Esophagus muscularis mucosa (tissue), 4 donors: ENCODE measurements around the gene SKAP2. TPM values are rescaled to one million over a fixed set of nuclear protein-coding genes. Genes with fewer than 3 reads are reported as not detected.

Source experiments
- DNase-seq: peaks from one replicate; pipeline ENCODE4 v3.0.0-alpha.2; 2017; ENCODE audit errors: extremely low spot score
- H3K27ac ChIP-seq, 4 donors: fragments of 200-600 bp; sonication (generic); replicated peaks in 1 of 4; 1 replicate in 3 of 4; 2 replicates in 1 of 4; pipeline ENCODE4 v1.5.1; 2016 to 2019; ENCODE audit warnings: mild to moderate bottlenecking in 1 of 4
- H3K27me3 ChIP-seq, 4 donors: fragments of 200-600 bp; sonication (generic); one replicate each; pipeline versions ENCODE4 v1.5.1 to v1.6.0; 2016 to 2019
- H3K36me3 ChIP-seq, 4 donors: fragments of 200-600 bp; sonication (generic); one replicate each; pipeline ENCODE4 v1.5.1; 2016 to 2019
- H3K4me1 ChIP-seq, 4 donors: fragments of 200-600 bp; sonication (generic); one replicate each; pipeline ENCODE4 v1.5.1; 2016 to 2019
- H3K4me3 ChIP-seq, 4 donors: fragments of 200-600 bp; sonication (generic); 1 replicate in 2 of 4; 2 replicates in 2 of 4; pipeline ENCODE4 v1.5.1; 2016 to 2019; ENCODE audit warnings: mild to moderate bottlenecking in 4 of 4, moderate library complexity in 1 of 4
- H3K9me3 ChIP-seq, 4 donors: fragments of 200-600 bp; sonication (generic); 1 replicate in 3 of 4; 2 replicates in 1 of 4; pipeline ENCODE4 v1.5.1; 2016 to 2019
- CTCF ChIP-seq, 3 experiments: fragments of 200-600 bp in 2 of 3; fragments of 450-650 bp in 1 of 3; sonication (generic) in 2 of 3; IDR thresholded peaks; one replicate each; pipeline ENCODE4 v1.5.1; 2017 to 2019; ENCODE audit warnings: antibody characterized with exemption in 3 of 3, mild to moderate bottlenecking in 2 of 3, moderate library complexity in 1 of 3
- EP300 ChIP-seq: sonication (generic); formaldehyde crosslinking; IDR thresholded peaks from one replicate; pipeline ENCODE4 v1.6.1; 2017; ENCODE audit warnings: antibody characterized with exemption
- POLR2A ChIP-seq: fragments of 450-650 bp; IDR thresholded peaks from one replicate; pipeline ENCODE4 v1.6.1; 2017; ENCODE audit warnings: antibody characterized with exemption, moderate library complexity, mild to moderate bottlenecking, low read depth
- POLR2AphosphoS5 ChIP-seq, 2 donors: sonication (generic); formaldehyde crosslinking; IDR thresholded peaks; one replicate each; pipeline ENCODE4 v1.6.1; 2017; ENCODE audit warnings: antibody characterized with exemption in 2 of 2
- WGBS: methylation state at CpG from one replicate; pipeline ENCODE4 v1.1.5; 2018; 5-methylcytosine and 5-hydroxymethylcytosine counted together
- intact Hi-C: fragments of 100-400 bp; cut with DNase I; formaldehyde crosslinking; loops from one replicate; pipeline ENCODE4 v1.15.1; 2023
- total RNA-seq, 4 donors: library from RNA; depleted of rRNA; stranded (reverse); fragments of >200 nt; gene quantifications; one replicate each; pipeline versions ENCODE4 v1.1.0 to v1.2.1, GENCODE V29; 2016

SKAP2 gene
- total RNA-seq, 4 donors from 2014 or later: 44.2 to 47.1 (median 45.1) TPM

- intact Hi-C loops: no loop called here
- Histone ChIP-seq H3K36me3 (peaks cover 0 to 11% (median 0%) of the 10 kb centered on the region in 4 donors), H3K9me3 (no peaks in the 10 kb centered on the region), H3K4me3 (no peak overlapping the region), H3K27me3 (no peaks in the 10 kb centered on the region), H3K27ac (no peak overlapping the region), H3K4me1 (no peaks in the 10 kb centered on the region)
- 31% methylated on average over 1 of the region's 1 CpG for WGBS
- no peak for TF ChIP-seq POLR2AphosphoS5 (IDR thresholded peaks at IDR 0.05)
- no peak for TF ChIP-seq POLR2A
- no peak for TF ChIP-seq EP300
- no peak for TF ChIP-seq CTCF (IDR thresholded peaks at IDR 0.05)
- DNase-seq: no peak
Observed at GRCh38 chr7:26726051-26726450, 138.3 kb downstream of the SKAP2 start.

GRCh38 chr7:26724795-26725194 is 139.6 kb downstream of the SKAP2 start:
- H3K4me1 ChIP-seq: no peaks in the 10 kb centered on the region
- no peak overlapping the region for H3K4me3 ChIP-seq
- TF ChIP-seq POLR2AphosphoS5 (IDR thresholded peaks at IDR 0.05) (no peak), CTCF (IDR thresholded peaks at IDR 0.05) (no peak), POLR2A (no peak), EP300 (no peak)
- no peak for DNase-seq
- no peaks in the 10 kb centered on the region for H3K27me3 ChIP-seq
- intact Hi-C loops: no loop called here
- no peaks in the 10 kb centered on the region for H3K9me3 ChIP-seq
- 20% methylated on average over 2 of the region's 2 CpGs for WGBS
- H3K27ac ChIP-seq: no peak overlapping the region
- H3K36me3 ChIP-seq: peaks cover 0 to 11% (median 0%) of the 10 kb centered on the region in 4 donors

GRCh38 chr7:26723129-26723528 is 141.3 kb downstream of the SKAP2 start:
- H3K4me1 ChIP-seq: no peaks in the 10 kb centered on the region
- H3K4me3 ChIP-seq: no peak overlapping the region
- H3K9me3 ChIP-seq: no peaks in the 10 kb centered on the region
- intact Hi-C loops: no loop called here
- TF ChIP-seq POLR2A (no peak), POLR2AphosphoS5 (IDR thresholded peaks at IDR 0.05) (no peak), EP300 (no peak), CTCF (IDR thresholded peaks at IDR 0.05) (no peak)
- DNase-seq: no peak
- H3K27me3 ChIP-seq: no peaks in the 10 kb centered on the region
- no peak overlapping the region for H3K27ac ChIP-seq
- WGBS: 57% methylated on average over 5 of the region's 5 CpGs
- peaks cover 0 to 11% (median 0%) of the 10 kb centered on the region in 4 donors for H3K36me3 ChIP-seq

- no peak for TF ChIP-seq POLR2A
- no peak for TF ChIP-seq POLR2AphosphoS5 (IDR thresholded peaks at IDR 0.05)
- TF ChIP-seq CTCF (IDR thresholded peaks at IDR 0.05): no peak
- no peak for TF ChIP-seq EP300
- H3K4me3 ChIP-seq: no peak overlapping the region
- H3K36me3 ChIP-seq: peaks cover 0 to 11% (median 0%) of the 10 kb centered on the region in 4 donors
- H3K9me3 ChIP-seq: no peaks in the 10 kb centered on the region
- DNase-seq: no peak
- H3K27ac ChIP-seq: no peak overlapping the region
- intact Hi-C loops: no loop called here
- no peaks in the 10 kb centered on the region for H3K4me1 ChIP-seq
- H3K27me3 ChIP-seq: no peaks in the 10 kb centered on the region
Observed at GRCh38 chr7:26721450-26721849, 142.9 kb downstream of the SKAP2 start.

- H3K4me3 ChIP-seq: no peak overlapping the region
- intact Hi-C loops: no loop called here
- H3K27me3 ChIP-seq: no peaks in the 10 kb centered on the region
- 98% methylated on average over 1 of the region's 1 CpG for WGBS
- peaks cover 0 to 14% (median 7%) of the 10 kb centered on the region in 4 donors for H3K4me1 ChIP-seq
- no peaks in the 10 kb centered on the region for H3K9me3 ChIP-seq
- no peak overlapping the region for H3K27ac ChIP-seq
- H3K36me3 ChIP-seq: peaks cover 0 to 3% (median 0%) of the 10 kb centered on the region in 4 donors
- no peak for DNase-seq
- TF ChIP-seq POLR2A: no peak
- TF ChIP-seq EP300: no peak
- TF ChIP-seq CTCF (IDR thresholded peaks at IDR 0.05): no peak
- TF ChIP-seq POLR2AphosphoS5 (IDR thresholded peaks at IDR 0.05): no peak
Observed at GRCh38 chr7:26718063-26718462, 146.3 kb downstream of the SKAP2 start.
